Suppressor macrophage (primary cell): ENCODE results near the gene AXIN1.
"Not testable (repeated sequence)": the region's sequence is repeated elsewhere in the genome, so short reads cannot be mapped to it uniquely, and the experiment has no call there.

Source experiments
- DNase-seq, 4 experiments: peaks; one replicate each; pipeline ENCODE4 v3.0.0-alpha.2; 2020 to 2022

The AXIN1 gene

GRCh38 chr16:381789-382717 lies 29.5 kb upstream of the AXIN1 start, which contains the start of gene PGAP6:
Gene PGAP6 (minus strand): TSS chr16:381978. CDS start chr16:381821, 157 bp downstream.
- DNase-seq: peak; percentile 80 to 96 (median 88)

GRCh38 chr16:381012-381788 lies 28.7 kb upstream of the AXIN1 start:
- peak; percentile 22 to 48 (median 38) for DNase-seq

GRCh38 chr16:380762-381011 lies 28.2 kb upstream of the AXIN1 start:
- peak in 2 of 4 experiments; percentile 42 to 44 for DNase-seq

- DNase-seq: no peak
Measured at GRCh38 chr16:379961-380761, 27.6 kb upstream of the AXIN1 start.

- DNase-seq: no peak
Measured at GRCh38 chr16:379183-379960, 26.8 kb upstream of the AXIN1 start.

- no peak for DNase-seq
Measured at GRCh38 chr16:378821-379182, 26.3 kb upstream of the AXIN1 start.

GRCh38 chr16:378113-378820 lies 25.7 kb upstream of the AXIN1 start:
- not testable (repeated sequence) for DNase-seq

- DNase-seq: no peak
Measured at GRCh38 chr16:377419-377951, 25.0 kb upstream of the AXIN1 start.

- no peak for DNase-seq
Measured at GRCh38 chr16:376817-377418, 24.4 kb upstream of the AXIN1 start.

GRCh38 chr16:375927-376816 lies 23.6 kb upstream of the AXIN1 start:
- no peak for DNase-seq

- DNase-seq: no peak
Measured at GRCh38 chr16:375212-375611, 22.7 kb upstream of the AXIN1 start.

- DNase-seq: no peak
Measured at GRCh38 chr16:374616-374926, 22.0 kb upstream of the AXIN1 start.

GRCh38 chr16:373848-374615 lies 21.5 kb upstream of the AXIN1 start:
- no peak for DNase-seq

- no peak for DNase-seq
Measured at GRCh38 chr16:373020-373598, 20.6 kb upstream of the AXIN1 start.

- DNase-seq: no peak
Measured at GRCh38 chr16:372302-372983, 19.9 kb upstream of the AXIN1 start.

- no peak for DNase-seq
Measured at GRCh38 chr16:371515-372301, 19.2 kb upstream of the AXIN1 start.

GRCh38 chr16:370979-371514 lies 18.5 kb upstream of the AXIN1 start:
- DNase-seq: no peak
